GM12878 (cell line): ENCODE measurements around the gene PMS1. TPM values are rescaled to one million over a fixed set of nuclear protein-coding genes. Genes with fewer than 3 reads are reported as not detected.
A peak's percentile ranks its signal among the peaks of the same experiment; 100 is the strongest.

Source experiments
- ATAC-seq: fragments of 200-7000 bp; cut with Tn5 transposase; 3 replicates; pipeline ENCODE4 v1.9.1; 2020; ENCODE audit warnings: mild to moderate bottlenecking, moderate library complexity
- BruUV-seq: library from RNA; stranded (reverse); fragments of 400-500 nt; replicated peaks from 2 replicates; lab custom pipeline; 2021; lab: Mats Ljungman, UMichigan
- CTCF ChIA-PET: fragments of 300-600 bp; sonication (Branson Sonifier 250); formaldehyde crosslinking; extraction: SDS; loops from one replicate; lab custom pipeline; 2021; ENCODE audit warnings: inconsistent platforms; lab: Yijun Ruan, JAX
- POLR2A ChIA-PET: fragments of 350-600 bp; formaldehyde crosslinking; extraction: SDS; loops from one replicate; lab custom pipeline; 2021; ENCODE audit warnings: inconsistent platforms; lab: Charles Lee
- RAD21 ChIA-PET: fragments of 300-600 bp; sonication (Branson Sonifier 250); formaldehyde crosslinking; loops from one replicate; lab custom pipeline; 2023; ENCODE audit warnings: antibody characterized with exemption; ENCODE audit not compliant: unreplicated experiment; lab: Charles Lee
- SMC1A ChIA-PET: fragments of 300-600 bp; sonication (Branson Sonifier 250); formaldehyde crosslinking; loops from one replicate; lab custom pipeline; 2023; ENCODE audit not compliant: unreplicated experiment, uncharacterized antibody; lab: Charles Lee
- DNase-seq: peaks from one replicate; pipeline ENCODE4 v3.0.0-alpha.2; 2011; ENCODE audit warnings: low read depth, low spot score
- FAIRE-seq: peaks from 3 replicates; lab custom pipeline; 2011; peaks lifted over from hg19 to GRCh38; lab: Jason Lieb, UNC
- H2AFZ ChIP-seq: 2 replicates; pipeline ENCODE4 v1.6.0; 2011; ENCODE audit warnings: low read depth, low read length, control low read depth; ENCODE audit not compliant: control insufficient read depth
- H3K27ac ChIP-seq: 2 replicates; pipeline ENCODE4 v1.5.1; 2011; ENCODE audit warnings: control low read depth; ENCODE audit not compliant: control insufficient read depth, insufficient read depth
- H3K27me3 ChIP-seq, 2 experiments: replicated peaks in 1 of 2; 2 replicates each; pipeline versions ENCODE4 v1.6.0 to v1.6.1; 2011; ENCODE audit warnings: low read length in 1 of 2; ENCODE audit not compliant: control insufficient read depth in 2 of 2, insufficient read depth in 2 of 2
- H3K36me3 ChIP-seq, 2 experiments: 2 replicates each; pipeline ENCODE4 v1.5.1; 2011; ENCODE audit warnings: low read length in 1 of 2; ENCODE audit not compliant: control insufficient read depth in 2 of 2, insufficient read depth in 2 of 2
- H3K4me1 ChIP-seq: 2 replicates; pipeline ENCODE4 v1.6.1; 2011; ENCODE audit warnings: mild to moderate bottlenecking, low read length, moderate library complexity, mixed read lengths; ENCODE audit not compliant: control insufficient read depth, insufficient read depth
- H3K4me2 ChIP-seq: 2 replicates; pipeline ENCODE4 v1.6.0; 2011; ENCODE audit warnings: control low read depth; ENCODE audit not compliant: control insufficient read depth, insufficient read depth
- H3K4me3 ChIP-seq: fragments of 200-600 bp; sonication (generic); 2 replicates; pipeline ENCODE4 v1.5.1; 2016
- H3K79me2 ChIP-seq: 2 replicates; pipeline ENCODE4 v1.6.0; 2011; ENCODE audit warnings: low read length; ENCODE audit not compliant: control insufficient read depth, insufficient read depth
- H3K9ac ChIP-seq: 2 replicates; pipeline ENCODE4 v1.8.0; 2011; ENCODE audit warnings: low read length, control low read depth, mixed read lengths; ENCODE audit not compliant: control insufficient read depth, insufficient read depth
- H3K9me3 ChIP-seq: replicated peaks from 3 replicates; pipeline ENCODE4 v1.5.1; 2011; ENCODE audit warnings: mild to moderate bottlenecking, low read length; ENCODE audit not compliant: control insufficient read depth, insufficient read depth
- H4K20me1 ChIP-seq: 2 replicates; pipeline ENCODE4 v1.6.0; 2011; ENCODE audit not compliant: control insufficient read depth, insufficient read depth
- EZH2 ChIP-seq: IDR thresholded peaks from 2 replicates; pipeline ENCODE4 v1.6.1; 2012; ENCODE audit warnings: low read depth, mild to moderate bottlenecking, control low read depth, inconsistent platforms, low read length, borderline replicate concordance; ENCODE audit not compliant: control insufficient read depth
- MTA3 ChIP-seq: IDR thresholded peaks from 2 replicates; pipeline ENCODE4 v1.6.1; 2012; ENCODE audit warnings: low read length, inconsistent platforms, borderline replicate concordance
- NFXL1 ChIP-seq: fragments of 450-650 bp; IDR thresholded peaks from 2 replicates; pipeline ENCODE4 v1.6.1; 2017; ENCODE audit warnings: antibody characterized with exemption, mild to moderate bottlenecking, borderline replicate concordance
- RAD21 ChIP-seq: IDR thresholded peaks from 2 replicates; pipeline ENCODE4 v1.6.1; 2011; ENCODE audit warnings: mild to moderate bottlenecking, low read depth, low read length, moderate library complexity; ENCODE audit not compliant: insufficient read depth
- RBBP5 ChIP-seq: fragments of 200-600 bp; sonication (generic); conservative IDR thresholded peaks from 2 replicates; pipeline ENCODE4 v1.6.1; 2016
- SMC3 ChIP-seq: IDR thresholded peaks from 2 replicates; pipeline ENCODE4 v1.6.1; 2011; ENCODE audit warnings: low read length, improper control_type of control experiment, borderline replicate concordance
- TARDBP ChIP-seq: IDR thresholded peaks from 2 replicates; pipeline ENCODE4 v1.6.1; 2016; ENCODE audit warnings: borderline replicate concordance
- TBL1XR1 ChIP-seq: IDR thresholded peaks from 2 replicates; pipeline ENCODE4 v1.6.1; 2012; ENCODE audit warnings: low read depth, low read length, improper control_type of control experiment
- ZZZ3 ChIP-seq: IDR thresholded peaks from 2 replicates; pipeline ENCODE4 v1.6.1; 2011; ENCODE audit warnings: low read depth; ENCODE audit not compliant: control insufficient read depth, insufficient read length
- WGBS: methylation state at CpG from one replicate; pipeline ENCODE4 v1.1.6; 2016; ENCODE audit warnings: low lambda C conversion rate; ENCODE audit not compliant: insufficient replicate concordance, insufficient coverage; ENCODE audit errors: missing lambda C conversion rate; 5-methylcytosine and 5-hydroxymethylcytosine counted together
- in situ Hi-C: fragments of 300-500 bp; cut with MboI; formaldehyde crosslinking; loops from 9 replicates; pipeline ENCODE4 v1.14.3; 2018; ENCODE audit warnings: mixed read lengths
- intact Hi-C: fragments of 100-400 bp; cut with micrococcal nuclease; formaldehyde crosslinking; loops from one replicate; pipeline ENCODE4 v1.14.2; 2022; ENCODE audit not compliant: unreplicated experiment
- polyA plus RNA-seq, 11 experiments: library from polyadenylated mRNA; depleted of rRNA in 4 of 11; unstranded in 6 of 11; stranded (reverse) in 5 of 11; fragments of >200 nt; fragmentation: Nextera tagmentation in 4 of 11; fragmentation: Illumina TruSeq in 1 of 11; extraction: Ambion mirVana in 4 of 11; extraction: Trizol in 1 of 11; gene quantifications; 1 replicate in 1 of 11; 2 replicates in 10 of 11; pipeline versions ENCODE4 v1.2.1 to v1.2.3, GENCODE V29; 2011 to 2016; ENCODE audit warnings: inconsistent platforms in 2 of 11, missing spikeins in 2 of 11, low read depth in 1 of 11
- total RNA-seq, 4 experiments: library from RNA; depleted of rRNA in 3 of 4; stranded (reverse); fragments of >200 nt in 3 of 4; fragmentation: Illumina TruSeq in 1 of 4; extraction: Trizol in 1 of 4; gene quantifications; 2 replicates each; pipeline versions ENCODE4 v1.2.1 to v1.2.3, GENCODE V29; 2013 to 2021
- TF ChIP-seq, protein P1 (sequence below): IDR thresholded peaks from 2 replicates; pipeline ENCODE4 v1.6.1; 2012; ENCODE audit warnings: improper control_type of control experiment, low read depth, low read length; ENCODE audit not compliant: insufficient replicate concordance
- TF ChIP-seq, protein P2 (sequence below), 3 experiments: IDR thresholded peaks in 2 of 3; conservative IDR thresholded peaks in 1 of 3; 2 replicates each; pipeline ENCODE4 v1.5.1; 2011; ENCODE audit warnings: low read depth in 3 of 3, low read length in 3 of 3, mild to moderate bottlenecking in 3 of 3, control low read depth in 2 of 3, moderate library complexity in 2 of 3, inconsistent platforms in 1 of 3, mixed read lengths in 1 of 3; ENCODE audit not compliant: control insufficient read depth in 2 of 3, insufficient read depth in 1 of 3; ENCODE audit errors: extremely low read depth in 1 of 3

Gene PMS1
- total and polyA plus RNA-seq, 10 of the 15 experiments (the other 5 are each of a cell fraction or from before 2014, with no cell fraction given) = 18.7 to 50.6 (median 29.5) TPM

DNA sequence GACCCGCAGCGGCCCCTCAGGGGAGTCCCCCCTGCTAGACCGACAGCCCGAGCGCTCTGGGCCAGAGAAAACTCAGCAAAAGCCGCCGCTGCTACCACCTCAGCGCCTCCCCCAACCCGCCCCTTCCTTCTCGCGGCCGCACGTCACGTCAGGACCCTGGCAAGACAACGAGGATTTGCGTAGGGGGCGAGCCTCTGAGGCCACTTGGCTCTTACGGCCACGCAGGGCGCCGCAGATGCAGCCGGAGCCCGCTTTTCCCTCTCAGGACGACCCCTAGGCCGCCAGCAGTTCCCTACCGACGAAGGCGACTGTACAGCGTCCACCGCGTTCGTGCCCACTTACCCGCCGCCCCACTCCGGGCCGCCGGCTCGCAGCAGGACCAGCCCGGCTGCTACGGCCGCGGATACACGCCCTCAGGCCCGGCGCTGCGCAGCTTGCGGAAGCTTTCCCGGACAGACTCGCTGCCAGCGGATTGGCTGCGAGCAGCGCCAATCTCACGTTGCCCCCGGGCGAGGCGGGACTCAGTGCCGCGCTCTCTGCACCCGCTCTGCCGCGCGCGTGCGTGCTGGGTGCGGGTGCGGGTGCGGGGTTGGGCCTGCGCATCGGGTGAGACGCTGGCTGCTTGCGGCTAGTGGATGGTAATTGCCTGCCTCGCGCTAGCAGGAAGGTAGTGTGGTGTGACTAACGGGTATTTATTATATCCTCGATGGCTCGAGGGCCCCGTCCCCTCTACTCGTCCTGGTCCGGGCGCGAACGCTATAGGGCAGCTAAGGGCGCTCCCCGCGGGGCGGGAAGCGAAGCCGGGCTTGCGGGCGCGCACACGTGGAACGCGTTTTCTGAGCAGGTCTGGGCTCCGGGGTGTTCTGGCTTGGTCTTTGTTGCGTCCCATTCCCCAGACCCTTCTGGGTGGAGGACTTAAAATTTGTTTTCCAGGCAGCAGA lies at the start of gene PMS1, which contains the start of gene ORMDL1 (continued):
- TF ChIP-seq, protein P1, sequence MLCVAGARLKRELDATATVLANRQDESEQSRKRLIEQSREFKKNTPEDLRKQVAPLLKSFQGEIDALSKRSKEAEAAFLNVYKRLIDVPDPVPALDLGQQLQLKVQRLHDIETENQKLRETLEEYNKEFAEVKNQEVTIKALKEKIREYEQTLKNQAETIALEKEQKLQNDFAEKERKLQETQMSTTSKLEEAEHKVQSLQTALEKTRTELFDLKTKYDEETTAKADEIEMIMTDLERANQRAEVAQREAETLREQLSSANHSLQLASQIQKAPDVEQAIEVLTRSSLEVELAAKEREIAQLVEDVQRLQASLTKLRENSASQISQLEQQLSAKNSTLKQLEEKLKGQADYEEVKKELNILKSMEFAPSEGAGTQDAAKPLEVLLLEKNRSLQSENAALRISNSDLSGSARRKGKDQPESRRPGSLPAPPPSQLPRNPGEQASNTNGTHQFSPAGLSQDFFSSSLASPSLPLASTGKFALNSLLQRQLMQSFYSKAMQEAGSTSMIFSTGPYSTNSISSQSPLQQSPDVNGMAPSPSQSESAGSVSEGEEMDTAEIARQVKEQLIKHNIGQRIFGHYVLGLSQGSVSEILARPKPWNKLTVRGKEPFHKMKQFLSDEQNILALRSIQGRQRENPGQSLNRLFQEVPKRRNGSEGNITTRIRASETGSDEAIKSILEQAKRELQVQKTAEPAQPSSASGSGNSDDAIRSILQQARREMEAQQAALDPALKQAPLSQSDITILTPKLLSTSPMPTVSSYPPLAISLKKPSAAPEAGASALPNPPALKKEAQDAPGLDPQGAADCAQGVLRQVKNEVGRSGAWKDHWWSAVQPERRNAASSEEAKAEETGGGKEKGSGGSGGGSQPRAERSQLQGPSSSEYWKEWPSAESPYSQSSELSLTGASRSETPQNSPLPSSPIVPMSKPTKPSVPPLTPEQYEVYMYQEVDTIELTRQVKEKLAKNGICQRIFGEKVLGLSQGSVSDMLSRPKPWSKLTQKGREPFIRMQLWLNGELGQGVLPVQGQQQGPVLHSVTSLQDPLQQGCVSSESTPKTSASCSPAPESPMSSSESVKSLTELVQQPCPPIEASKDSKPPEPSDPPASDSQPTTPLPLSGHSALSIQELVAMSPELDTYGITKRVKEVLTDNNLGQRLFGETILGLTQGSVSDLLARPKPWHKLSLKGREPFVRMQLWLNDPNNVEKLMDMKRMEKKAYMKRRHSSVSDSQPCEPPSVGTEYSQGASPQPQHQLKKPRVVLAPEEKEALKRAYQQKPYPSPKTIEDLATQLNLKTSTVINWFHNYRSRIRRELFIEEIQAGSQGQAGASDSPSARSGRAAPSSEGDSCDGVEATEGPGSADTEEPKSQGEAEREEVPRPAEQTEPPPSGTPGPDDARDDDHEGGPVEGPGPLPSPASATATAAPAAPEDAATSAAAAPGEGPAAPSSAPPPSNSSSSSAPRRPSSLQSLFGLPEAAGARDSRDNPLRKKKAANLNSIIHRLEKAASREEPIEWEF = no peak

DNA sequence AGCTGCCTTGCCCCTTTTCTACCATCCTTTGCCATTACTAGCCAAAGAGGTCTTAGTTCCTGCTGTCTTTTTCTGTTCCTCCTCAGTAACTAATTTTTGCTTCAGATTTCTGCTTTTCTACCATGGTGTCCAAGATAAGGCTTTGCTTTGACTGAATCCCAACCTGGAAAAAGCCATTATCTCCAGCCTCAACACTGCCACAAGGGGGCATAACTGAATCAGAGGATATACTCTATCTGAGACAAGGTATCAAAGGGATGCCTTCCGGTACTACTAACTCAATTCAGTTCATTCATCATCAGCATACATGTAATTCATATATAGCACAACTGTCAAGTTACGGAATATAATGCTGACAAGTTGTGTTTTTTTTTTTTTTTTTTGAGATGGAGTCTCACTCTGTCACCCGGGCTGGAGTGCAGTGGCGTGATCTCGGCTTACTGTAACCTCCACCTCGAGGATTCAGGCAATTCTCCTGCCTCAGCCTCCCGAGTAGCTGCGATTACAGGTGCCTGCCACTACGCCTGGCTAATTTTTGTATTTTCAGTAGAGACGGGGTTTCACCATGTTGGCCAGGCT lies 33.1 kb upstream of the PMS1 start:
- POLR2A ChIA-PET = interaction anchor here (1.3 kb wide), 1 partner anchor 10 kb away, joined by 4 read pairs; no protein-coding TSS in a partner anchor
- no peak for TF ChIP-seq TBL1XR1
- TF ChIP-seq SMC3 = peak; percentile 52; the same call in 1 of the 2 replicates
- no peak for TF ChIP-seq MTA3
- TF ChIP-seq TARDBP = no peak
- TF ChIP-seq RBBP5 = no peak
- no peak for TF ChIP-seq EZH2
- TF ChIP-seq NFXL1 = no peak
- peak; percentile 63 for TF ChIP-seq RAD21
- TF ChIP-seq ZZZ3 = no peak
- TF ChIP-seq, protein P2, sequence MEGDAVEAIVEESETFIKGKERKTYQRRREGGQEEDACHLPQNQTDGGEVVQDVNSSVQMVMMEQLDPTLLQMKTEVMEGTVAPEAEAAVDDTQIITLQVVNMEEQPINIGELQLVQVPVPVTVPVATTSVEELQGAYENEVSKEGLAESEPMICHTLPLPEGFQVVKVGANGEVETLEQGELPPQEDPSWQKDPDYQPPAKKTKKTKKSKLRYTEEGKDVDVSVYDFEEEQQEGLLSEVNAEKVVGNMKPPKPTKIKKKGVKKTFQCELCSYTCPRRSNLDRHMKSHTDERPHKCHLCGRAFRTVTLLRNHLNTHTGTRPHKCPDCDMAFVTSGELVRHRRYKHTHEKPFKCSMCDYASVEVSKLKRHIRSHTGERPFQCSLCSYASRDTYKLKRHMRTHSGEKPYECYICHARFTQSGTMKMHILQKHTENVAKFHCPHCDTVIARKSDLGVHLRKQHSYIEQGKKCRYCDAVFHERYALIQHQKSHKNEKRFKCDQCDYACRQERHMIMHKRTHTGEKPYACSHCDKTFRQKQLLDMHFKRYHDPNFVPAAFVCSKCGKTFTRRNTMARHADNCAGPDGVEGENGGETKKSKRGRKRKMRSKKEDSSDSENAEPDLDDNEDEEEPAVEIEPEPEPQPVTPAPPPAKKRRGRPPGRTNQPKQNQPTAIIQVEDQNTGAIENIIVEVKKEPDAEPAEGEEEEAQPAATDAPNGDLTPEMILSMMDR (IDR thresholded peaks at IDR 0.05 in 2 of 3, conservative IDR thresholded peaks at IDR 0.05 in 1 of 3; ENCODE audit: control insufficient read depth in 2 of 3, extremely low read depth in 1 of 3, insufficient read depth in 1 of 3, low read depth in 3 of 3, low read length in 3 of 3) = peak; percentile 62 to 74 (median 74); a peak in 5 of 6 replicates
- H3K4me3 ChIP-seq = no peak overlapping the region
- no peaks in the 10 kb centered on the region for H4K20me1 ChIP-seq
- 92% methylated on average over 9 of the region's 10 CpGs for WGBS
- H3K79me2 ChIP-seq = no peaks in the 10 kb centered on the region
- in situ Hi-C loops (no loop called here), intact Hi-C loops (loop anchor here (2.0 kb wide), 1 partner anchor 320 kb away; no protein-coding TSS in a partner anchor)
- H3K36me3 ChIP-seq = no peaks in the 10 kb centered on the region; a peak in 1 of 4 replicates
- no peak for DNase-seq
- CTCF ChIA-PET = interaction anchor here (0.6 to 8.9 kb wide), 26 partner anchors 11 to 526 kb away, joined by 3 to 84 read pairs (median 4); partner anchors contain the start of genes ANKAR and OSGEPL1
- peak; percentile 87 for ATAC-seq
- BruUV-seq = no TSS peak
- no peaks in the 10 kb centered on the region for H3K4me1 ChIP-seq
- no peak overlapping the region for H3K27ac ChIP-seq
- SMC1A ChIA-PET = interaction anchor here (0.7 to 2.4 kb wide), 14 partner anchors 8 to 321 kb away, joined by 3 to 8 read pairs (median 4); partner anchors contain the start of genes ANKAR and OSGEPL1
- RAD21 ChIA-PET = interaction anchor here (1.0 to 1.7 kb wide), 4 partner anchors 13 to 321 kb away, joined by 3 to 5 read pairs (median 4); no protein-coding TSS in a partner anchor
- no peaks in the 10 kb centered on the region for H3K9me3 ChIP-seq
- H3K27me3 ChIP-seq = no peaks in the 10 kb centered on the region
- H2AFZ ChIP-seq = no peak overlapping the region
- H3K9ac ChIP-seq = no peak overlapping the region
- no peak overlapping the region for H3K4me2 ChIP-seq
- FAIRE-seq = peak; percentile 76
